NCI-H82 treated with DMSO at 0.1 percent for 48 hours (cell line): Measurements from ENCODE around the gene TTLL1.

Experiments
- DNase-seq: peaks from one replicate; lab custom pipeline; 2025; ENCODE audit not compliant: unreplicated experiment; lab: John Stamatoyannopoulos, UW

Gene TTLL1

DNA sequence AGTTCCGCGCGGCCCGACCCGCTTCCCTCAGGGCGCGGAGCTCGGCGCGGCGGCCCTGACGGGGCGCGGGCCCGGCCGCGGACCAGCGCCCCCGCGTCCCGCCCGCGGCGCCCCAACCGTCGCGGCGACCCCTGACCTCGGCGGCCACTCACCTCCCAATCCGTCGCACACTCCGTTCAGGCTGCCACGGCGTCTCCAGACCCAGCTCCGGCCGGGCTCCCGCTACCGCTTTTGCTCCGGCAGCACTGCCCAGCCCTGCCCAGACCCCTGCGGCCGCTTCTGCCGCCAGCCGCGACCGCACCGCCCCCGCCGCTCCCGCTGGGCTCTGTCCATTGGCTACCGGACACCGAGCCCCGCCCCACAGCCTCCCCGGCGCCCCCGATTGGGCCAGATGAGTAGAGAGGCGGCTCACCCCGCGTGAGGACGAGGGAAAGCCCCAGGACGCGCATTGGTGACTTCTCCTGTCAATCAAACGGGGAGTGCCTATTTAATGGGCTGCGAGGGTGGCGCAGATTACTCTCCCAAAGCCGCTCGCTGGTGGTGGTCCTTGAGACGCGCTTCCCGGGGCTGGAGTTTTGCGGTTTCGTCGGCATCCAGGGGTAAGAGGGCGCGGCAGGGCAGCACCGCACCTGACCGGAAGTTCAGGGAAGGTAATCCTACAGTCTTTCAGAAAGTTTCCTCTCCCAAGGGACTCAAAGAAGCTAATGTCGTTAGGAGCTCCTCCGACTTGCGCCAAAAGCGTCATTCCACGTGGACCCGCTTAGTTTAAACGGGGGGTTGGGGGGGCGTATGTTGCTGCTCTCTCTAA, 74.1 kb downstream of the TTLL1 start, which contains the start of gene PACSIN2:
PACSIN2 (minus strand) TSS at position 281 of the 808 bp plus-strand sequence. CDS start 103,069 bp downstream, outside the sequence.
- peak; percentile 82 for DNase-seq

DNA sequence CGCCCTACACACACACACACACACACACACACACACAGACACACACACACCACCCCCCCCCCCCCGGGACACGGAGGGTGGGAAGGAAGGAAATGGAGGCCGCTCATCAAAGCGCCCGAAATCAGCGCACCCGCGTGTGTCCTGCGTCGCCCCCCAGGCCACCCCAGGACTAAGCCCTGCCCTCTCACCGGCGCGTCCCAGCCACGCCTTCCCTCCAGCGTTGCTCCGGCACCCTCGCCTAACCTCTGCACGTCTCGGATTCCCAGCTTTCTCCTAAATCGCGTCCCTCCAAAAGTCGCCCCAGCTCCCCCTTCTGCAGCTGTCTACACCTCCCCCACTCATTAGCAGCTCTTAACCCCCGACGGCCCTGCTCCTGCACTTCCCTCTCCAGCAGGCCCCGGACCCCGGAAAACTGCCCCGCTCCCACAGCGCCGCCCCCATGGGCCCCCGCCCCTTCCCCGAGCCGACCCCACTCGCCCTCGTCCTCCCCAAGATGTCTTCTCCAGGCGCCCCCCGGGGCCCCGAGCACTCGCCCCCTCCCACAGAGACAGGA, 74.8 kb downstream of the TTLL1 start:
- no peak for DNase-seq

DNA sequence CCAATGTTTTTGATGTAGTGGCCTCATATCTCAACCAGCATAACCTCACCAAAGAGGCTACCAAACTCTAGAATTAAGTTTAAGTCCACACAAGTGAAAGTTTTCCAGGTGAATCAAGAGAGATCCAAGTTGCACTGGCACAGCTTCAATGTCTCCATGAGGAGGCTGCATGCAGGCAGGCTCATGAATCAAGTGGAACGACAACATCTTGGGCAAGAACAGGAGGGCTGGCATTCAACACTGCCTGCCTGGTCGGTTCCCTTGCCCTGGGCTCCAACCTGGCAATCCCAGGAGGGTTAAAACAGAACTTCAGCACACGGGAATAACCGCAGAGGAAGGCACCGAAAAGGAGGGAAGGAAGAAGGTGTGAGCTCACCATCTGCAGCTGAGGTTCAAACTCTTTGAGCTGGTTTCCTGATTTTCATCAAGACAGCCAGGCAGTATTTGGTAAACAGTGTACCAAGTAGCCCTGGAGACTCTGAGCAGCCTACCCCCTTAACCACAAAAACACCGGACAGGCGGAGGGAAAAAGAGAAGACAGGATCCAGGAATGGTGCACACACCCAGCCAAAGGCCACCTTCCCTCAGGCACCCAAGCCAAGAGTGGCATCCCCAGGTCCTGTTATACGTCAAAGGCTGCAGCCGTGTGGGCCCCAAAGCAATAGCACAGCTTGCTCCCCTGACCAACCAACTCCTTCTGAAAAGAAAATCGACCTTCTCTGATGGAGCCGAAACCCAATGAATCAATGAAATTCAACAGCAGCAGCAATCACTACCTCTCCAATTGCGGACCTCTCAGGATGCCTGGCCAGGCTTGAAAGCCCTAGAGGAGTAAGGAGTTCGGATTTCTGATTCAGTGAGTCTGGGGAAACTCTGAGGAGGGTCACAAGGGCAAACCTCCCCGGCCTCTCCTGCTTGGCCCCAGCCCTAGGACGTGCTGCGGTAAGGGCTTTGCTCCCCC, 75.6 kb downstream of the TTLL1 start:
- DNase-seq: no peak

DNA sequence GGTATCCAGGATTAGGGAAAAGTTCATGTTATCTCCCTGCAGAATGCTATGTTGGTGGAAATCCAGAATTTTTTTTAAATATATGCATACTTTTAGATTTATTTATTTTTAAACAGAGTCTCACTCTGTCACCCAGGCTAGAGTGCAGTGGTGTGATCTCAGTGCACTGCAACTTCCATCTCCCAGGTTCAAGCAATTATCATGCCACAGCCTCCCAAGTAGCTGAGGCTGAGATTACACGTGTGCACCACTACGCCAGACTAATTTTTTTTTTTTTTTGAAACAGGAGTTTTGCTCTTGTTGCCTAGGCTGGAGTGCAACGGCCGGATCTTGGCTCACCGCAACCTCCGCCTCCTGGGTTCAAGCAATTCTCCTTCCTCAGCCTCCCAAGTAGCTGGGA, 76.8 kb downstream of the TTLL1 start:
- DNase-seq: no peak

DNA sequence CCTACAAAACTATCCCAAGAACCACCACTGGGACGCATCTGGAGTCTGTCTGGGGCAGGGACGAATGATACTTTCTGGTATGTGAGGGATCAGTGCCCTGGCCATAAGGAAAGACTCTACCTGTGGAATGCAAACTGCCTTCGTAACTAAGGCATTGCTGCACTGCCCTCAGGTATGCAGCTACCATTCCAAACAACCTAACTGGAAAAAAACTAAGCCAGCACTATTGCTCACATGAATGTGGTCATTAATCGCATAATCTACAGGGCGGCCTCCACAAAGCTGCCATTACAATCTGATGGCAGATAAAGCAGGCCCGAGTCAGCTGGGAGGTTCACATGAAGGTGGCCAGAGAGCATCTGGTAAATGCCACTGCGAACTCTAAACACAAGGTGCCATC, 78.1 kb downstream of the TTLL1 start:
- DNase-seq: no peak

DNA sequence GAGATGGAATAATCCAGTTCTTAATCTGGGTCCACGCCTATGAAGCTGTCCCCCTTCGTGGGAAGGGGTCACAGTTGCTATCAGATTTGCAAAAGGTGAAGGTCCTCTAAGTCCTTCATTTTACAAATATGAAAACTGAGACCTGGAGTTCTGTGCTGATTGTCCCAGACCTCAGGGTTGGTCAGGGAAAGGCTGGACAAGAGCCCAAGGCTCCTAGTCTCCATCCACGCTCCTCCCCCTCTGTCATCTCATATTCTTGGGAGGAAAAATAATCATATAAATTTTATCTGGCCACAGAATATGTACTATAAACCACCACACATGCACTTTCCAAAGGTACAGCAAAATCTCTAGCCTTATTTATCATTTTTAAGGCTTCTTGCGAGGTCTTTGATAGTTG, 79.7 kb downstream of the TTLL1 start:
- DNase-seq: no peak

DNA sequence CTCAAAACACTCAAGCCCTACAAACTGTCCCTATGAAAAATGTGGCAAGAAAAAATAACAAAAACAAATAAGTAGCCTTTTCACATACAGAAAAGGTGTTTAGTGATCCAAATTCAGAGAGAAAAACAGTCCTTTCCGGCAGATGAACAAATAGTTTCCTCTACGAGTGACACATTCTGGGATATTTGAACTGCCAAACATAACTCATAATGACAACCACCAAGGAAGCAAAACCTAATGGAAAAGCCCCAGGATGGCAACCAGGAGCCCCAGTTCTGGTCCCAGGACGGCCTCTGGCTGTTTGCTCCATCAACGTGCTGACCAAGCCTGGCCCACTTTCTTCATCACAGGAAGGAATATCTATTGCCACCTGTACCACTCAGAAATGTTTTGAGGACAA, 80.3 kb downstream of the TTLL1 start:
- DNase-seq: no peak

DNA sequence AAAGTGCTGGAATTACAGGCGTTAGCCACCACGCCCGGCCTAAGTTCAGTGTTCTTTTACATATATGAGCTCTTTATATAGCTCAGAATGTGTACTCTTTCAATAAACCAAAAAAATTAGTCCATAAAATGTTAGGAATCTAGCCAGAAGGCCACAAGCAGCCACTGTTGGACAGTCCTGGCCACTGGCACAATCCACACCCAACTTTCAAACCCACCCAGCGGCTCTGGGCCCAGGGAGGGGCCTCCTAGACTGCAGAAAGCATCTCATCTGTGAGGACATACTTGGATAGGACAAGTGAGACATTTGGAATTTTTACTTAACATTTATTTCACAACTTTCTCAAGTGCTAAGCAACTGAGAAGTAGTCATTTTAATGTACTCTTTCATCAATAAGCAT, 80.7 kb downstream of the TTLL1 start:
- no peak for DNase-seq

DNA sequence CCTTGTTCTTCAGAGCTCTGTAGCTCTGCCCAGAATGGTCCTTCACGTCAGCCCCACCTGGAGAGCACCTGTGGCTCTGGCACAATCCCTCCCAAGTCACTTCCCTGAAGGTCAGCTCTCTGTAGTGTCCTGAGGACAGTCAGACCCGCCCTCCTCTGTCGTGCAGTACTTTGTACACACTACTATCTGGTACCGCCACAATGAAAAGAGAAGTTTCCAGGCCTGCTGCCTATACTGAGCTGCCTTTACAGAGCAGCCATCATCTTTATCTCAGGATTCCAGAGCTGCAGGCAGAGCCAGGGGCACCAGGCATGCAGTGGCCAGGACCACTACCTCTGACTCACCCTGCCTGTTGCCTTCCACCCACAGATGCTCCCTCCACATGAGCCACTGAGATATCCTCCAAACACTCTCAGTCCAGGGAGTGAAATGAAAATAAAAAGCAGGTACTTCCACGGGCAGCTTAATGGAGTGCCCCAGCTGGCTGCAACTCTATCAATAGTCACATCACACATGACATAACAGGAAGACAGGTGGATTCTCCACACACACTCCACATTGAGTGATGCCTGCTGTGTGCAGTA, 81.6 kb downstream of the TTLL1 start:
- no peak for DNase-seq

DNA sequence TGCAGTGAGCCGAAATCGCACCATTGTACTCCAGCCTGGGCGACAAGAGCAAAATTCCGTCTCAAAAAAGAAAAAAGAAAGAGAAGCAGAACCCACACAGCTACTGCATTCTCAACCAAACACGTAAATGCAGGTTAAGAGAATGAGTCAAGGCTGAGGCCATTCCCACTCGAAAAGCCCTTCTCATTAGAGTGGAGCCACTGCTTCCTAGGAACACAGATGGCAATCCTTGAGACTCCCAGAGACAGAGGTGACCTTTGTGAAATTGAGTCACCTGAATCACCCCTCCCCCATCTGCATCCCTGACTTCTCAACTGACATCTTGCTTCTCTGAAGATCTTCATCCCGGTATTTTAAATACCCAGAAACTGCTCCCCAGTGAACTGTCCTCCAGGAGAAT, 82.4 kb downstream of the TTLL1 start:
- DNase-seq: no peak

DNA sequence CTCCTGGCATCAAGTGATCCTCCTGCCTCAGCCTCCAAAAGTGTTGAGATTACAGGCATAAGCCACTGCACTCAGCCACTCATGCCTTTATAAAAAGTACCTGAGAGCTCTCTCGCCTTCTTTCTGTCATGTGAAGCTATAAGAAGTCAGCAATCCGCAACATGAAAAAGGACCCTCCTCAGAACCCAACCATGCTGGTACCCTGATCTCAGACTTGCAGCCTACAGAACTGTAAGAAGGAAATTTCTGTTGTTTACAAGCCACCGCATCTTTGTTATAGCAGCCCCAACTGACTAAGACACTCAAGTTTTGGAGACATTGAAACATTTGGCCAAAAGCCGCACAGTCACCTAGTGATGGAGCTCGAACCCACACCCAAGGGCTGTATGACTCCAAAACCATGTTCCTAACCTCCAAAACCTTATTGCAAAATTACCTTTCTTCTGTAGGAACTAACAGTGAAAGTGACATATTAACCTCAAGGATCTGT, 83.1 kb downstream of the TTLL1 start:
- DNase-seq: no peak

DNA sequence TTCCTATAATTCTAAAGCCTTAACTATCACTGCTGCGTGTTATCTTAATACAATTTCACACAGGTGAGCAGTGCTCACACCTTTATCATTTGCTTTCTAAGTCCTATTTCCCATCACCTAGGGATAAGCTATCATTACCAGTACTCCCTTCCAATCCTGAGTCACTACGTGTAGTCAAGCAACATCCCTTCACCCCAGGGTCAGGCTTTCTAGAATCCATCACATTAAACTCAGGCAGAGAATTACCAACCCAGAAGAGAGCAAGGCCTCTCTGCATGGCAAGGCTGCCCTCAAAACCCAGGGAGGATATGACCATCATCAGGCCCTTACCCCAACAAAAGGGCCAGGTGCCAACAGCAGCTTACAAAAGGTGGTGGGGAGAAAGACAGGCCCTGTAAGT, 84.1 kb downstream of the TTLL1 start:
- no peak for DNase-seq

DNA sequence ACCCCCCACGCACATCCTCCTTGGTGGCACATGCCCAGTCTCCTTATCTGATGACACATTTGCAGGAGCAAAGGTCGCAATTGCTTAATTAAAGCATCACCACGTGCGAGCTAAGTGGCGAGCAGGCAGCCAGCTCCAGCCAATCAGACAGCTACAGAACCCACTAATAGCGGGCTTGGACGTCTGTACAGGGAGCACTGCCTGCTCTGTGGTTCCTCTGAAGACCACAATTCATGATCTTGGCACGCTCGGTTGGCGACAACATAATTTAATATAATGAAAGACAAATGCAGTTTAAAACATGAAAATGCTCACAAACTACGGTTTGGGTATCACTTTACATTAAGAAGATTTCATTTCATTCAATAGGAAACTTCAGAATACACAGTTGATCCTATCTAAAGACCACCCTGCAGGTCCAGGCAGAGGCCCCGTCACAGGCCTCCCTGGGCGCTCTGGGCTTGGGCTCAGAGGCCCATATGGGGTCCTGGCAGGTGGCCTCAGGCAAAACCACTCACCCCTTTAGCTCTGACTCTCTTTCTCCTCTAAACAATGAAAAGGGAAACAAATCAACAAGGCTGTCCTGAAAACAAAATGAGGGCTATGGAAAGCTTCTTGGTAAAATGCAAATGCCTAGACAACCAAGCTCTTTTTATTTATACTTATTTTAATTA, 84.7 kb downstream of the TTLL1 start:
- DNase-seq: no peak

DNA sequence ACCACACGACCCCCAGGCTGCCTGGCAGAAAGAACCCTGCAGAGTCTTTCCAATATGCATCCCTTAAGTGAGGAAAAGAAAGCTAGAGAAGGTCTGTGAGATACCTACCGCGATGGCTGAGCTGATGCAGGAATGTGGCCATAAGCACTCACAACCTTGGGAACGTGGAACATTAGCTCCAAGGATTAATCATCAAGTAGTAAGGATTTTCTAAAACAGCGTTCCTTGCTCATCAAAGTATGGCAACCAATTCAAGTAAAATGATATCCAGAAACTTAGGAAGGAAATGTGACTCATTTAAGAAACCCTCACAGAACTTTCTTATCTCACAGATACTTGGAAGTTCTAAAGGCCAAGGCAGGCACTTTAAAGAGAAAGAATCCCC, 87.0 kb downstream of the TTLL1 start:
- DNase-seq: no peak

DNA sequence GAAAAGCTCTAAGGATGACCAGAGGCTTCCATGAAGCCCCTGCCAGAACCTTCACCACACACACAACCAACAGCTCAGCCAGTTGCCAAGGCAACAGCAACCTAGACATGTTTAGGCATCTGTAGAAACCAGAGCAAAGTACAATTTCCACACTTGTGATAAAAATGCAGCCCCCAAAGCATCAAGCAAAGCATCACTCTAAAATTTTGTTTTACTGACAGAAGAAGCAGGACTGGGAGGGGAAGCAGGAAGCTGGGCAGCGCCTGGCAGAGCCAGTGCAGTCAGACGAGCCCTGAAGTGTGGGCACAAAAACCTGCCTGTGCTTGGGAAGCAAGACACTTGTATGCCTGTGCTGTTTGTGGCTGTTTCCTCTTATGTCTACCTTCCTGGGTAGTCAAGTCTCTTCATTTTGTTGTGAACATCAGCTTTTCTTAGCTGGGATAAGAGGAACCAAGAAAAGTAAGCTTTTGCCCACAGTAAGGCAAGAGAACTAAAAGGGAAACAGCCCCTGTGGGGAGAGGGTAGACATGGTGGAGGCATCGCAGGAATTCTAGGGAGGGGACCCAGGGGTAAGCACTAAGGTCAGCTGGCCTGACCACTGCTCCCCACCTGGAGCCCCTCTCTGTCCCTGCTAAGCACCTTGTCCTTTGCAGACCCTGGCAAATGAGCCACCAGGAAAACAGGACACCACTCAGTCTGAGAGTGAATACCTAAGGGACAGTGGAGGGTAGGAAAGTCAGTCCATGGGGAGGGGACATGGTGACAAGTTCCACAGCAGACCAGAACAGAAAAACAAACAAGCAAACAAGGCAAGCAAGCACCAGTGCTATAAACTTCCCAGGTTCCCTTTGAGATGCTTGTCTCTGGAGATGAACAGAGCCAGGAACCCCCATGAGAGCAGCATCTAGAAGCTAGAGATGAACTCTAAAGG, 87.7 kb downstream of the TTLL1 start:
- DNase-seq: no peak

DNA sequence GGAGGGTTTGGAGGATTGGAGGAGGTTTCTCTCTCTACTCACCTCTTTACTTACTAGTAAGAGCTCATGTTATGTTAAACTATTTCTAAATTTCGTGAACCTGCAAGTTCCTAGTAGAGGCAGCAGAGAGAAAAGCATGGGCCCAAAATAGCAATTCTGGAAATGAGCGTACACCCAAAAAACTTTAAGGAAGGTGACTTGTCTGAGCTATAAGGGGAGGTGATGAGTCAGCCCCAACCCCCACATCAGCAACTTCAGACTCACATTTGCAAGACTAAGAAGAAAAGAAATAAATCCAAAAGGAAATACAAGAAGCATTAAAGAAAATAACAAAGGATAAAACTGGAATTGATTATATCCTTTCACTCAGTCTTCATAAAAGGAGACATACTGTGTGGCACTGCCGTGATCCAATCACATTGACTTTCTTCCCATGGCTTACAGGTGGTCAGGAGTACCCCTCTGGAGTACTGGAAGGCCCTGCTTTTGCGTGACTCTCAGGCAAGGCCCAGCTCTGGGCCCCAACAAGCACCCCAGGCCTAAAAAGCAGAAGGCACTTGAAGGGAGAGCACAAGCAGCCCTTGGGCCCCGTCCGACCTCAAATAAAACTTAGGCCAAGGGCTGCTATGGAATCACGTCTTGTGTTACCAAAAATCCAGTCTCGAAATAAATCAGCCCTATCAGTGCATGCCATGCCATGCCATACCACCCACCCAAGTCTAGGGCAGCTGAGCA, 88.6 kb downstream of the TTLL1 start:
- no peak for DNase-seq

DNA sequence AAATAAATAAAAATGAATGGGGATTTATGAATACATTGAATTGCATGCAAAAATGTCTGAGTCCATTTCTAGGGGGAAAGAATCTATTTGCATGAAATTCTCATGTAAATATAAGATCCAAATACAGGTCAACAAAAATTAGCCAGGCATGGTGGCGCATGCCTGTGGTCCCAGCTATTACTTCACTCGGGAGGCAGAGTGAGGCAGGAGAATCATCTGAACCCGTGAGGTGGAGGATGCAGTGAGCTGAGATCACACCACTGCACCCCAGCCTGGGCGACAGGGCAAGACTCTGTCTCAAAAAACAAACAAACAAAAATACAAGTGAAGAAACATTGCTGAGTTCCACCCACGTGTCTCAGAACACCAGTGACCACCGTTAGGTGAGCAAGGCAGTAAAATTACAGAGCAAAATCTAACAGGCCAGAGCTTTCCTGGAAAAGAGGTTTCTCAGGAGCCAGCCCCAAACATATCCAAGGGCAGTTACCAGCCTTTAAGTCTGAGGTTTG, 91.6 kb downstream of the TTLL1 start:
- no peak for DNase-seq

DNA sequence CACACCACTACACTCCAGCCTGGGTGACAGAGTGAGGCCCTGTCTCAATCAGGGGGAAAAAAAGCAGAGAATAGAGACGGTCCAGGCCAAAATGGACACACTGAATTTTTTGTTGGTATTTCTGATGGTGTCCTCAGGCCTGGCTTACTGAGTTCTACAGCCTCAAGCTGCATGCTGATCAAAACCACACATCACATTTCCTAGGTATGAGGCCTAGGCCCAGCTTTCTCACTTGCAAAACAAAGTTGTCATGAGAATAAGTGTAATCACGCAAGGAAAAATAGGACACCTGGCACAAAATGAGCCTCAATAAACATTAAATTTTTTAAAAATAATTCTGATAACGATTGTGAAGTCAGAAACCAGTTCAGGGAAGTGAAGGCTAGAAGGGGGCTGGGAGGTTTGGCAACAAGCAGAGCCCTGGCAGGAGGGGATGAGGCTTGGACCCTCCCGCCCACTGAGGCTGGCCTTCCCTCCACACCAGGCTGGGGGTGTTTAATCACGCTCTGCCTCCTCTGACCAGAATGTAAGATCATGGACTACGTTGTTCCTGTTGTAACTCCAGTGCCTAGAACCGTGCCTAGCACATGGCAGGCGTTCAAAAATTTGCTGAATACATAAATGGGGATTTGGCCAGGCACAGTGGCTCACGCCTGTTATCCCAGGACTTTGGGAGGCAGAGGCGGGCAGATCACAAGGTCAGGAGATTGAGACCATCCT, 92.4 kb downstream of the TTLL1 start:
- no peak for DNase-seq
